Neural progenitor cell (in vitro differentiated cells): Measurements from ENCODE around the gene EPS8. TPM values are rescaled to one million over a fixed set of nuclear protein-coding genes. Genes with fewer than 3 reads are reported as not detected.
A peak's percentile ranks its signal among the peaks of the same experiment; 100 is the strongest.

Source experiments
- DNase-seq: peaks from one replicate; pipeline ENCODE4 v3.0.0-alpha.2; 2016; ENCODE audit warnings: low spot score
- H2AFZ ChIP-seq: fragments of 200-600 bp; sonication (generic); replicated peaks from 2 replicates; pipeline ENCODE4 v1.6.1; 2016; ENCODE audit warnings: antibody characterized with exemption
- H3F3A ChIP-seq: fragments of 200-600 bp; sonication (generic); 2 replicates; pipeline ENCODE4 v1.6.1; 2016; ENCODE audit warnings: antibody characterized with exemption, low read depth
- H3K27ac ChIP-seq: fragments of 200-600 bp; sonication (generic); 2 replicates; pipeline ENCODE4 v1.5.1; 2016; ENCODE audit warnings: mild to moderate bottlenecking
- H3K27me3 ChIP-seq: fragments of 200-600 bp; sonication (generic); 2 replicates; pipeline ENCODE4 v1.6.1; 2016; ENCODE audit warnings: mild to moderate bottlenecking, moderate library complexity
- H3K36me3 ChIP-seq: fragments of 200-600 bp; sonication (generic); 2 replicates; pipeline ENCODE4 v1.5.1; 2016
- H3K4me1 ChIP-seq: fragments of 200-600 bp; sonication (generic); 2 replicates; pipeline ENCODE4 v1.6.1; 2016; ENCODE audit warnings: mixed run types
- H3K4me2 ChIP-seq: fragments of 200-600 bp; sonication (generic); 2 replicates; pipeline ENCODE4 v1.6.1; 2016
- H3K4me3 ChIP-seq: fragments of 200-600 bp; sonication (generic); 2 replicates; pipeline ENCODE4 v1.5.1; 2016
- H3K79me2 ChIP-seq: fragments of 200-600 bp; sonication (generic); 2 replicates; pipeline ENCODE4 v1.6.1; 2016; ENCODE audit warnings: low read depth
- H3K9ac ChIP-seq: fragments of 200-600 bp; sonication (generic); 2 replicates; pipeline ENCODE4 v1.6.1; 2016
- H3K9me3 ChIP-seq: fragments of 200-600 bp; sonication (generic); 2 replicates; pipeline ENCODE4 v1.5.1; 2016; ENCODE audit warnings: low read depth
- H4K20me1 ChIP-seq: fragments of 200-600 bp; sonication (generic); 2 replicates; pipeline ENCODE4 v1.6.1; 2016; ENCODE audit warnings: low read depth
- H3K27ac Mint-ChIP-seq: 3 replicates; pipeline ENCODE4 v1.8.0; 2021; ENCODE audit warnings: mixed read lengths
- H3K27me3 Mint-ChIP-seq: 2 replicates; pipeline ENCODE4 v1.8.0; 2022; ENCODE audit warnings: low read depth, mild to moderate bottlenecking, inconsistent platforms, moderate library complexity, mixed read lengths; ENCODE audit not compliant: insufficient read depth
- H3K36me3 Mint-ChIP-seq: 3 replicates; pipeline ENCODE4 v1.8.0; 2021; ENCODE audit warnings: mixed read lengths
- H3K4me1 Mint-ChIP-seq: 3 replicates; pipeline ENCODE4 v1.8.0; 2021; ENCODE audit warnings: mixed read lengths
- H3K4me3 Mint-ChIP-seq: 3 replicates; pipeline ENCODE4 v1.8.0; 2021; ENCODE audit warnings: mild to moderate bottlenecking, moderate library complexity, mixed read lengths
- H3K9me3 Mint-ChIP-seq: 3 replicates; pipeline ENCODE4 v1.8.0; 2020; ENCODE audit warnings: mixed read lengths
- CTCF ChIP-seq: fragments of 200-600 bp; sonication (generic); IDR thresholded peaks from 2 replicates; pipeline ENCODE4 v1.5.1; 2017; ENCODE audit warnings: antibody characterized with exemption, mild to moderate bottlenecking
- EZH2 ChIP-seq: fragments of 200-600 bp; sonication (generic); IDR thresholded peaks from 2 replicates; pipeline ENCODE4 v1.6.1; 2017; ENCODE audit warnings: antibody characterized with exemption, mild to moderate bottlenecking, moderate library complexity
- EZH2phosphoT487 ChIP-seq: fragments of 200-600 bp; sonication (generic); IDR thresholded peaks from 2 replicates; pipeline ENCODE4 v1.6.1; 2017; ENCODE audit warnings: antibody characterized with exemption
- total RNA-seq: library from RNA; depleted of rRNA; stranded (reverse); fragments of >200 nt; gene quantifications from 2 replicates; pipeline ENCODE4 v1.2.3, GENCODE V29; 2015; ENCODE audit warnings: low replicate concordance

EPS8 gene
- total RNA-seq, 1 donor from 2014 or later, result 17.0 TPM

GRCh38 chr12:15707516-15708199, 81.5 kb downstream of the EPS8 start:
- Histone ChIP-seq H3F3A (no peaks in the 10 kb centered on the region), H3K27me3 (no peaks in the 10 kb centered on the region), H3K36me3 (no peaks in the 10 kb centered on the region), H3K4me1 (peaks cover 26% of the 10 kb centered on the region), H2AFZ (no peak overlapping the region), H3K9ac (no peak overlapping the region), H3K9me3 (no peaks in the 10 kb centered on the region), H3K4me2 (no peak overlapping the region), H3K4me3 (no peak overlapping the region), H3K27ac (no peak overlapping the region), H3K79me2 (no peaks in the 10 kb centered on the region), H4K20me1 (no peaks in the 10 kb centered on the region)
- no peak overlapping the region for H3K27ac Mint-ChIP-seq
- H3K4me3 Mint-ChIP-seq, result no peak overlapping the region
- H3K27me3 Mint-ChIP-seq, result no peaks in the 10 kb centered on the region
- TF ChIP-seq EZH2 (no peak), CTCF (no peak), EZH2phosphoT487 (no peak)
- no peaks in the 10 kb centered on the region for H3K9me3 Mint-ChIP-seq
- H3K4me1 Mint-ChIP-seq, result peaks cover 35% of the 10 kb centered on the region
- H3K36me3 Mint-ChIP-seq, result no peaks in the 10 kb centered on the region
- DNase-seq, result no peak

- Histone ChIP-seq H3F3A (no peaks in the 10 kb centered on the region), H3K79me2 (no peaks in the 10 kb centered on the region), H3K27ac (no peak overlapping the region), H3K27me3 (no peaks in the 10 kb centered on the region), H3K9me3 (no peaks in the 10 kb centered on the region), H3K4me1 (peaks cover 26% of the 10 kb centered on the region), H2AFZ (peak overlapping the region; percentile 3), H3K4me2 (no peak overlapping the region), H3K4me3 (no peak overlapping the region), H4K20me1 (no peaks in the 10 kb centered on the region), H3K9ac (no peak overlapping the region), H3K36me3 (no peaks in the 10 kb centered on the region)
- H3K9me3 Mint-ChIP-seq, result no peaks in the 10 kb centered on the region
- peaks cover 44% of the 10 kb centered on the region for H3K4me1 Mint-ChIP-seq
- no peak overlapping the region for H3K27ac Mint-ChIP-seq
- no peak overlapping the region for H3K4me3 Mint-ChIP-seq
- H3K27me3 Mint-ChIP-seq, result no peaks in the 10 kb centered on the region
- H3K36me3 Mint-ChIP-seq, result no peaks in the 10 kb centered on the region
- peak; percentile 11 for DNase-seq
- TF ChIP-seq EZH2 (no peak), CTCF (no peak), EZH2phosphoT487 (no peak)
Observed at GRCh38 chr12:15706010-15706676, 83.0 kb downstream of the EPS8 start.

- TF ChIP-seq EZH2phosphoT487 (no peak), EZH2 (no peak), CTCF (no peak)
- H3K9me3 Mint-ChIP-seq, result no peaks in the 10 kb centered on the region
- Histone ChIP-seq H3K27me3 (no peaks in the 10 kb centered on the region), H3K4me2 (no peak overlapping the region), H3K4me3 (no peak overlapping the region), H2AFZ (peak overlapping the region; percentile 3), H3F3A (no peaks in the 10 kb centered on the region), H4K20me1 (no peaks in the 10 kb centered on the region), H3K27ac (no peak overlapping the region), H3K4me1 (peaks cover 26% of the 10 kb centered on the region), H3K9ac (no peak overlapping the region), H3K79me2 (no peaks in the 10 kb centered on the region), H3K9me3 (no peaks in the 10 kb centered on the region), H3K36me3 (no peaks in the 10 kb centered on the region)
- H3K36me3 Mint-ChIP-seq, result no peaks in the 10 kb centered on the region
- DNase-seq, result no peak
- H3K4me1 Mint-ChIP-seq, result peaks cover 45% of the 10 kb centered on the region
- no peaks in the 10 kb centered on the region for H3K27me3 Mint-ChIP-seq
- no peak overlapping the region for H3K27ac Mint-ChIP-seq
- H3K4me3 Mint-ChIP-seq, result no peak overlapping the region
Observed at GRCh38 chr12:15705606-15706005, 83.6 kb downstream of the EPS8 start.
